GM10248 (cell line): ENCODE results near the gene DYNC1I2.

Source experiments
- CTCF ChIA-PET: fragments of 300-600 bp; sonication (Branson Sonifier 250); formaldehyde crosslinking; extraction: SDS; loops from one replicate; lab custom pipeline; 2021; ENCODE audit warnings: antibody characterized with exemption; lab: Yijun Ruan, JAX
- POLR2A ChIA-PET: fragments of 350-650 bp; sonication (Branson Sonifier 250); formaldehyde crosslinking; extraction: SDS; loops from one replicate; lab custom pipeline; 2020; ENCODE audit warnings: antibody characterized with exemption; lab: Yijun Ruan, JAX
- DNase-seq: peaks from one replicate; pipeline ENCODE4 v3.0.0; 2012; ENCODE audit errors: extremely low spot score
- CTCF ChIP-seq: IDR thresholded peaks from 2 replicates; pipeline ENCODE4 v1.5.1; 2012; ENCODE audit warnings: mild to moderate bottlenecking, low read depth; ENCODE audit errors: extremely low read depth, missing control alignments, control extremely low read depth

The DYNC1I2 gene

GRCh38 chr2:171687287-171688128 lies at the start of gene DYNC1I2:
Gene DYNC1I2 (plus strand): TSS chr2:171687469. CDS start chr2:171690156, 2,687 bp downstream.
- ChIA-PET CTCF (interaction anchor here (0.7 to 5.8 kb wide), 8 partner anchors 15 to 774 kb away, joined by 3 to 33 read pairs (median 3); partner anchors contain the start of gene GORASP2), POLR2A (interaction anchor here (1.2 kb wide), 1 partner anchor 758 kb away, joined by 4 read pairs; the partner anchor contains the start of gene GORASP2)
- no peak for TF ChIP-seq CTCF
- peak; percentile 81 for DNase-seq

GRCh38 chr2:171651667-171652415 lies 35.4 kb upstream of the DYNC1I2 start:
- POLR2A ChIA-PET: no interaction called here
- CTCF ChIA-PET: interaction anchor here (1.0 kb wide), 1 partner anchor 26 kb away, joined by 3 read pairs; no protein-coding TSS in a partner anchor
- TF ChIP-seq CTCF: no peak
- no peak for DNase-seq

GRCh38 chr2:171652416-171652785 lies 34.9 kb upstream of the DYNC1I2 start:
- ChIA-PET POLR2A (no interaction called here), CTCF (no interaction called here)
- DNase-seq: peak; percentile 15
- TF ChIP-seq CTCF: no peak

- TF ChIP-seq CTCF: no peak
- DNase-seq: peak; percentile 27
- ChIA-PET POLR2A (no interaction called here), CTCF (interaction anchor here (1.2 to 1.6 kb wide), 2 partner anchors 8 to 41 kb away, joined by 3 read pairs; no protein-coding TSS in a partner anchor)
Measured at GRCh38 chr2:171655586-171655985, 31.7 kb upstream of the DYNC1I2 start.

- TF ChIP-seq CTCF: no peak
- CTCF ChIA-PET: interaction anchor here (1.4 kb wide), 1 partner anchor 53 kb away, joined by 4 read pairs; no protein-coding TSS in a partner anchor
- POLR2A ChIA-PET: no interaction called here
- DNase-seq: no peak
Measured at GRCh38 chr2:171667041-171667440, 20.2 kb upstream of the DYNC1I2 start.

GRCh38 chr2:171668183-171668582 lies 19.1 kb upstream of the DYNC1I2 start:
- DNase-seq: no peak
- TF ChIP-seq CTCF: no peak
- ChIA-PET CTCF (interaction anchor here (1.5 kb wide), 1 partner anchor 427 kb away, joined by 3 read pairs; no protein-coding TSS in a partner anchor), POLR2A (no interaction called here)
